ENCODE measurements around the gene POLR2E. TPM values are rescaled to one million over a fixed set of nuclear protein-coding genes. Genes with fewer than 3 reads are reported as not detected.
"Not testable (repeated sequence)": the region's sequence is repeated elsewhere in the genome, so short reads cannot be mapped to it uniquely, and the experiment has no call there.

POLR2E gene
- total and polyA plus RNA-seq, 9 donors, result 69.6 to 149 (median 133) TPM

- H3K27me3 ChIP-seq (ENCODE audit: control insufficient read depth, insufficient read depth, low read length), result peaks cover 6% of the 10 kb centered on the region
- no peak overlapping the region for H3K27ac ChIP-seq (ENCODE audit: low read length)
- H3K4me1 ChIP-seq (ENCODE audit: control insufficient read depth, insufficient read depth, low read length), result peaks cover 40% of the 10 kb centered on the region
- DNase-seq, result no peak
- no peaks in the 10 kb centered on the region for H3K9me3 ChIP-seq (replicated peaks; ENCODE audit: control insufficient read depth, low read depth, low read length)
- WGBS (ENCODE audit: insufficient coverage), result 61% methylated on average over 8 of the region's 12 CpGs
- H3K36me3 ChIP-seq (ENCODE audit: control insufficient read depth, insufficient read depth, low read length), result peaks cover 12% of the 10 kb centered on the region
- no peak overlapping the region for H3K4me3 ChIP-seq (ENCODE audit: low read length)
Measured at GRCh38 chr19:1136201-1136600, 41.0 kb upstream of the POLR2E start.

- Histone ChIP-seq H3K27me3 (ENCODE audit: control insufficient read depth, insufficient read depth, low read length) (peaks cover 6% of the 10 kb centered on the region), H3K27ac (ENCODE audit: low read length) (no peak overlapping the region), H3K4me3 (ENCODE audit: low read length) (no peak overlapping the region), H3K9me3 (replicated peaks; ENCODE audit: control insufficient read depth, low read depth, low read length) (no peaks in the 10 kb centered on the region), H3K4me1 (ENCODE audit: control insufficient read depth, insufficient read depth, low read length) (peaks cover 47% of the 10 kb centered on the region), H3K36me3 (ENCODE audit: control insufficient read depth, insufficient read depth, low read length) (peaks cover 12% of the 10 kb centered on the region)
- no peak for DNase-seq
- 68% methylated on average over 15 of the region's 17 CpGs for WGBS (ENCODE audit: insufficient coverage)
Measured at GRCh38 chr19:1135454-1135853, 40.3 kb upstream of the POLR2E start.

- Histone ChIP-seq H3K4me1 (ENCODE audit: control insufficient read depth, insufficient read depth, low read length) (peaks cover 47% of the 10 kb centered on the region), H3K4me3 (ENCODE audit: low read length) (no peak overlapping the region), H3K36me3 (ENCODE audit: control insufficient read depth, insufficient read depth, low read length) (peaks cover 8% of the 10 kb centered on the region), H3K27ac (ENCODE audit: low read length) (no peak overlapping the region), H3K27me3 (ENCODE audit: control insufficient read depth, insufficient read depth, low read length) (peaks cover 6% of the 10 kb centered on the region), H3K9me3 (replicated peaks; ENCODE audit: control insufficient read depth, low read depth, low read length) (no peaks in the 10 kb centered on the region)
- DNase-seq, result no peak
- 85% methylated on average over 6 of the region's 11 CpGs for WGBS (ENCODE audit: insufficient coverage)
Measured at GRCh38 chr19:1134431-1134830, 39.3 kb upstream of the POLR2E start.

GRCh38 chr19:1133471-1133929, 38.3 kb upstream of the POLR2E start:
- Histone ChIP-seq H3K27me3 (ENCODE audit: control insufficient read depth, insufficient read depth, low read length) (peaks cover 6% of the 10 kb centered on the region), H3K4me3 (ENCODE audit: low read length) (no peak overlapping the region), H3K4me1 (ENCODE audit: control insufficient read depth, insufficient read depth, low read length) (peaks cover 47% of the 10 kb centered on the region), H3K9me3 (replicated peaks; ENCODE audit: control insufficient read depth, low read depth, low read length) (no peaks in the 10 kb centered on the region), H3K27ac (ENCODE audit: low read length) (no peak overlapping the region), H3K36me3 (ENCODE audit: control insufficient read depth, insufficient read depth, low read length) (peaks cover 4% of the 10 kb centered on the region)
- DNase-seq, result no peak
- 95% methylated on average over 25 of the region's 25 CpGs for WGBS (ENCODE audit: insufficient coverage)

GRCh38 chr19:1132552-1133383, 37.6 kb upstream of the POLR2E start:
- 46% methylated on average over 45 of the region's 48 CpGs for WGBS (ENCODE audit: insufficient coverage)
- no peaks in the 10 kb centered on the region for H3K9me3 ChIP-seq (replicated peaks; ENCODE audit: control insufficient read depth, low read depth, low read length)
- no peak for DNase-seq
- H3K27ac ChIP-seq (ENCODE audit: low read length), result peak overlapping the region; percentile 88
- H3K4me1 ChIP-seq (ENCODE audit: control insufficient read depth, insufficient read depth, low read length), result peaks cover 47% of the 10 kb centered on the region
- H3K36me3 ChIP-seq (ENCODE audit: control insufficient read depth, insufficient read depth, low read length), result peaks cover 7% of the 10 kb centered on the region
- H3K4me3 ChIP-seq (ENCODE audit: low read length), result peak overlapping the region; percentile 61
- H3K27me3 ChIP-seq (ENCODE audit: control insufficient read depth, insufficient read depth, low read length), result peaks cover 6% of the 10 kb centered on the region

GRCh38 chr19:1131718-1132551, 36.8 kb upstream of the POLR2E start:
- Histone ChIP-seq H3K4me3 (ENCODE audit: low read length) (peak overlapping the region; percentile 61), H3K27ac (ENCODE audit: low read length) (peak overlapping the region; percentile 88), H3K4me1 (ENCODE audit: control insufficient read depth, insufficient read depth, low read length) (peaks cover 47% of the 10 kb centered on the region), H3K9me3 (replicated peaks; ENCODE audit: control insufficient read depth, low read depth, low read length) (no peaks in the 10 kb centered on the region), H3K27me3 (ENCODE audit: control insufficient read depth, insufficient read depth, low read length) (peaks cover 6% of the 10 kb centered on the region), H3K36me3 (ENCODE audit: control insufficient read depth, insufficient read depth, low read length) (peaks cover 16% of the 10 kb centered on the region)
- 1% methylated on average over 54 of the region's 64 CpGs for WGBS (ENCODE audit: insufficient coverage)
- DNase-seq, result peak; percentile 89

GRCh38 chr19:1130771-1131717, 35.9 kb upstream of the POLR2E start:
- Histone ChIP-seq H3K36me3 (ENCODE audit: control insufficient read depth, insufficient read depth, low read length) (peaks cover 22% of the 10 kb centered on the region), H3K27ac (ENCODE audit: low read length) (peak overlapping the region; percentile 88), H3K4me3 (ENCODE audit: low read length) (peak overlapping the region; percentile 61), H3K9me3 (replicated peaks; ENCODE audit: control insufficient read depth, low read depth, low read length) (no peaks in the 10 kb centered on the region), H3K4me1 (ENCODE audit: control insufficient read depth, insufficient read depth, low read length) (peaks cover 38% of the 10 kb centered on the region), H3K27me3 (ENCODE audit: control insufficient read depth, insufficient read depth, low read length) (peaks cover 6% of the 10 kb centered on the region)
- no peak for DNase-seq
- 60% methylated on average over 17 of the region's 22 CpGs for WGBS (ENCODE audit: insufficient coverage)

- peaks cover 29% of the 10 kb centered on the region for H3K36me3 ChIP-seq (ENCODE audit: control insufficient read depth, insufficient read depth, low read length)
- H3K27me3 ChIP-seq (ENCODE audit: control insufficient read depth, insufficient read depth, low read length), result peaks cover 6% of the 10 kb centered on the region
- H3K9me3 ChIP-seq (replicated peaks; ENCODE audit: control insufficient read depth, low read depth, low read length), result no peaks in the 10 kb centered on the region
- peaks cover 30% of the 10 kb centered on the region for H3K4me1 ChIP-seq (ENCODE audit: control insufficient read depth, insufficient read depth, low read length)
- no peak for DNase-seq
- 93% methylated on average over 17 of the region's 18 CpGs for WGBS (ENCODE audit: insufficient coverage)
- H3K27ac ChIP-seq (ENCODE audit: low read length), result no peak overlapping the region
- no peak overlapping the region for H3K4me3 ChIP-seq (ENCODE audit: low read length)
Measured at GRCh38 chr19:1129535-1129934, 34.4 kb upstream of the POLR2E start.

- DNase-seq; H3K27ac ChIP-seq (ENCODE audit: low read length); H3K9me3 ChIP-seq (replicated peaks; ENCODE audit: control insufficient read depth, low read depth, low read length); H3K4me3 ChIP-seq (ENCODE audit: low read length); H3K27me3 ChIP-seq (ENCODE audit: control insufficient read depth, insufficient read depth, low read length): not testable (repeated sequence)
- Histone ChIP-seq H3K36me3 (ENCODE audit: control insufficient read depth, insufficient read depth, low read length) (peaks cover 34% of the 10 kb centered on the region), H3K4me1 (ENCODE audit: control insufficient read depth, insufficient read depth, low read length) (peaks cover 30% of the 10 kb centered on the region)
- WGBS (ENCODE audit: insufficient coverage), result 94% methylated on average over 4 of the region's 7 CpGs
Measured at GRCh38 chr19:1129084-1129483, 33.9 kb upstream of the POLR2E start.
